ENCODE results near the gene QARS1. TPM values are rescaled to one million over a fixed set of nuclear protein-coding genes. Genes with fewer than 3 reads are reported as not detected.
A peak's percentile ranks its signal among the peaks of the same experiment; 100 is the strongest.

Gene QARS1
- total RNA-seq, 2 experiments from 2014 or later: 249 to 286 TPM

DNA sequence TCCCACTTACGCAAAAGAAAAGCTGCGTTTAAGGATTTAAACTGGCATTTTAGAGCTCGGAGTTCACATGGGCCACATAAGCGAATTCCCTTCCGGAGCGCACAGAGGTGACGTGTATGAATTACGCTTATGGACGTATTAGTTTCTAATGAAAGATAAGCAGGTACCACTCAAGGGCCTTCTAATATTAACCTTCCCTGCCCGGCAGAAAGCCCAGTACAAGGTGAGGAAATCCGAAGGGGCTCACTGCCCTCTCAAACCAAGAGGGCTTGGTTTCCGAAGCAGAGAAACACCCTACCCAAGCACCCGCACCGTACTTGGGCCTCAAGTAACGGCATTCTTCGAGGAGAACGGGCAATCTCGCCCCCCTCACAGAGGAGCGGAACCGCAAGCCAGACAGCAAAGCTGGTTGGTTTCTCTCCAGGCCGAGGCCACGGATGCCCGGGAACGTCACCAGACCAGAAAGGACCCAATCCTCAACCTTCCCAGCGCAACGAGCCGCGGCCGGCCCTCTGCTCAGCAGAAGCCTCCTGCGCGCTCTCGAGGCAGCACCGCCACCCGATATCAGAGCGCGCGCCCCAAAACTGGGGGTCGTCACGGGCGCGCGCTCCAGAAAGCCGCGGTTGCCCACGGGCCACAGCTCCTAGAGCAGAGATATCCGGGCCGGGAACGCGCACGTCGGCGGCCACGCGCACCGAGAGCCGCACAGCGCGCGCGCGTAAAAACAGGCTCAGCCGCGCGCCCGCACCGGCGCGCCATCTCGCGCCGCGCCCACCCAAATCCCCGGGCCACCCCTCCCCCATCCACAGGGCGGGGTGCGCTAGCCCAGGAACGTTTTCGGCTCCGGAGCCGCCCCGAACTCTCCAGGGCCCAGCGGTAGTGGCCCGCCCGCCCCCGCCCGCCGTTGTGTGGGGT is 11.4 kb downstream of the QARS1 start:
- Mint-ChIP-seq H3K4me1 (ENCODE audit: low read depth) (peaks cover 40% of the 10 kb centered on the region), H3K27me3 (no peaks in the 10 kb centered on the region), H3K27ac (peak overlapping the region; percentile 95), H3K36me3 (peaks cover 23% of the 10 kb centered on the region), H3K9me3 (no peaks in the 10 kb centered on the region), H3K4me3 (peak overlapping the region; percentile 90)
- POLR2A ChIA-PET: interaction anchor here (0.5 to 3.5 kb wide), 20 partner anchors 10 to 377 kb away, joined by 3 to 37 read pairs (median 6); partner anchors contain the start of genes ARIH2, DAG1, IMPDH2 and IP6K2
- CTCF ChIA-PET: interaction anchor here (0.6 to 3.5 kb wide), 21 partner anchors 9 to 657 kb away, joined by 3 to 27 read pairs (median 5); partner anchors contain the start of genes IMPDH2, KLHDC8B, NCKIPSD and NDUFAF3
- peak; percentile 87 for DNase-seq
- intact Hi-C loops (cut with micrococcal nuclease): loop anchor here (1.0 to 10.0 kb wide), 6 partner anchors 64 to 376 kb away; partner anchors contain the start of genes IMPDH2, IP6K2, PRKAR2A and USP4

DNA sequence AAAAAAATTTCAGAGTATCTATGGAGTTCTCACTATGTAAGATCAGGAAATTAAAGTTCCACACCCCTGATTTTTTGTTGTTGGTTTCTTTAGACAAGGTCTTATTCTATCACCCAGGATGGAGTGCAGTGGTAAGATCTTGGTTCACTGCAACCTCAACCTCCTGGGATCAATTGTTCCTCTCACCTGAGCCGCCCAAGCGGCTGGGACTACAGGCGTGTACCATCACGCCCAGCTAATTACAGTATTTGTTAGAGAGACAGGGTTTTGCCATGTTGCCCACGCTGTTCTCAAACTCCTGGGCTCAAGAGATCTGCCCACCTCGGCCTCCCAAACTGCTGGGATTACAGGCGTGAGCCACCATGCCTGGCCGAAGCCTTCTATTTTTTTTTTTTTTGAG is 23.1 kb downstream of the QARS1 start:
- CTCF ChIA-PET: no interaction called here

DNA sequence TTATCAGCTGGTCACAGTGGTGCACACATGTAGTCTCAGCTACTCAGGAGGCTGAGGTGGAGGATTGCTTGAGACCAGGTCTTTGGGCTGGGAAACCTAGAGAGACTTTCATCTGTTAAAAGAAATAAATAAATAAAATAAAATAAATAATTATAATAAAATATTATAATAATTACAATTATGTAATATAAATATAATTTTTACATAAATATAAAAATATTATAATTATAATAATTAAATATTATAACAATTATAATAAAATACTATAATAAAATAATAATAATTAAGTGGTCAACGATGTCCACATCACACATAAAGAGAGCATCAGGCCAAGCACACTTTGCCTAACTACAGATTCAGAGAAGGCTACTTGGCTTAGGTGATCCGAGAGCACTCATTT is 25.3 kb downstream of the QARS1 start:
- intact Hi-C loops (cut with micrococcal nuclease): no loop called here
- CTCF ChIA-PET: no interaction called here
- Mint-ChIP-seq H3K27me3 (no peaks in the 10 kb centered on the region), H3K36me3 (peaks cover 19% of the 10 kb centered on the region), H3K4me1 (ENCODE audit: low read depth) (peaks cover 7% of the 10 kb centered on the region), H3K9me3 (no peaks in the 10 kb centered on the region), H3K27ac (no peak overlapping the region), H3K4me3 (no peak overlapping the region)
- POLR2A ChIA-PET: no interaction called here
- DNase-seq: no peak

More for the DNA sequence above, 23.1 kb downstream of the QARS1 start:
- no peaks in the 10 kb centered on the region for H3K27me3 Mint-ChIP-seq
- H3K9me3 Mint-ChIP-seq: no peaks in the 10 kb centered on the region
- POLR2A ChIA-PET: no interaction called here
- no peak overlapping the region for H3K4me3 Mint-ChIP-seq
- intact Hi-C loops (cut with micrococcal nuclease): no loop called here
- peaks cover 7% of the 10 kb centered on the region for H3K4me1 Mint-ChIP-seq (ENCODE audit: low read depth)
- peaks cover 11% of the 10 kb centered on the region for H3K36me3 Mint-ChIP-seq
- no peak overlapping the region for H3K27ac Mint-ChIP-seq
- DNase-seq: no peak

DNA sequence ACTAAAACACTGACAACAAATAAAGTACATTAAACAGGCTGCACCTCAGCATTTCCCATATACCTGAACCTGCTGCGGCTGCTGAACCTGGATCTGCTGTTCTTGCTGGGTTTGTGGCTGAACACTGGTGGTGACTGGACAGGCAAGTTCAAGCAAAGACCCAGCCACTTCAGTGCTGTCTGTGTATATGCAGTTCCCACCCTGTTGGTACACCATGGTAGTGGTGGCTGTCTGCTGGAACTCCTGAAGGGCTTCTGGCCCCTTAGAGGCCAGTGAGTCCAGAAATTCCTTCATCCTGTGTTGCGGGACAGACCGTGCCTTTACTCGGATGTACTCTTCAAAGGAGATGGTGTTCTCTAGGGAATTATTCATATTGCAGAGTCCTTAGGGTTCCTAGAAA is 27.9 kb downstream of the QARS1 start:
- Mint-ChIP-seq H3K4me3 (no peak overlapping the region), H3K9me3 (no peaks in the 10 kb centered on the region), H3K27me3 (no peaks in the 10 kb centered on the region), H3K27ac (no peak overlapping the region), H3K36me3 (peaks cover 36% of the 10 kb centered on the region), H3K4me1 (ENCODE audit: low read depth) (peaks cover 7% of the 10 kb centered on the region)
- intact Hi-C loops (cut with micrococcal nuclease): no loop called here
- no peak for DNase-seq
- ChIA-PET CTCF (no interaction called here), POLR2A (no interaction called here)

DNA sequence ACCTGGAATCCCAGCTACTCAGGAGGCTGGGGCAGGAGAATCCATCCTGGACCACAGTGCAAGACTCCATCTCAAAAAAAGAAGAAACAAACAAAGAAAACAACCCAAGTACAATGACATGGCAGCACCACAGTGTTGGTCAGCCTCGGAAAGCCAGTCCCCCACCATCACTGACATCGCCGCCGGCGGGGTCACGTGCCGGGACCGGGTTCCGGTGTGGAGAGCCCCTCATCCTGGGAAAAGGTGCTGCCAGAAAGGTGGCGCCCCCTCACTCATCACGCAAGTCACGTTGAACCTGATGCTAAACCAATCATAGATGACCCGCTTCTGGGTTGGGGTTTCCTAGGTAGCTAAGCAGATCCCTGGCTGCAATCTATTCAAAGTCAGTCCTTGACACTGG is 28.4 kb downstream of the QARS1 start:
- ChIA-PET CTCF (no interaction called here), POLR2A (no interaction called here)
- H3K9me3 Mint-ChIP-seq: no peaks in the 10 kb centered on the region
- no peaks in the 10 kb centered on the region for H3K27me3 Mint-ChIP-seq
- DNase-seq: no peak
- no peak overlapping the region for H3K27ac Mint-ChIP-seq
- H3K36me3 Mint-ChIP-seq: peaks cover 40% of the 10 kb centered on the region
- intact Hi-C loops (cut with micrococcal nuclease): no loop called here
- peaks cover 7% of the 10 kb centered on the region for H3K4me1 Mint-ChIP-seq (ENCODE audit: low read depth)
- no peak overlapping the region for H3K4me3 Mint-ChIP-seq

DNA sequence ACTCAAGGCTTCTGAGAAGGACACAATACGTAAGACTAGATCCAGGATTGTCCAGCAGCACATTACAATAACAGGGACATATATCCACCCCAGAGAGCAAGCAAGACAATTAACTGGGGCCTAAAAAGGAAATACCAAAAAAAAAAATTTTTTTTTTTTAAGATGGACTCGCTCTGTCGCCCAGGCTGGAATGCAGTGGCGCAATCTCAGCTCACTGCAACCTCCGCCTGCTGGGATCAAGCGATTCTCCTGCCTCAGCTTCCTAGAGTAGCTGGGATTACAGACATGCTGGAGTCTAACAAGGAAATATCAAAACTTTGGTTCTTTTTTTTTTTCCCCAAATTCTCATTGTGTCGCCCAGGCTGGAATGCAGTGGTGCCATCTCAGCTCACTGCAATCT is 46.5 kb downstream of the QARS1 start:
- Mint-ChIP-seq H3K4me3 (no peak overlapping the region), H3K27ac (no peak overlapping the region), H3K36me3 (peaks cover 24% of the 10 kb centered on the region), H3K9me3 (no peaks in the 10 kb centered on the region), H3K27me3 (no peaks in the 10 kb centered on the region), H3K4me1 (ENCODE audit: low read depth) (peaks cover 2% of the 10 kb centered on the region)
- no peak for DNase-seq
- CTCF ChIA-PET: no interaction called here
- POLR2A ChIA-PET: interaction anchor here (0.6 kb wide), 1 partner anchor 17 kb away, joined by 3 read pairs; no protein-coding TSS in a partner anchor
- intact Hi-C loops (cut with micrococcal nuclease): no loop called here

DNA sequence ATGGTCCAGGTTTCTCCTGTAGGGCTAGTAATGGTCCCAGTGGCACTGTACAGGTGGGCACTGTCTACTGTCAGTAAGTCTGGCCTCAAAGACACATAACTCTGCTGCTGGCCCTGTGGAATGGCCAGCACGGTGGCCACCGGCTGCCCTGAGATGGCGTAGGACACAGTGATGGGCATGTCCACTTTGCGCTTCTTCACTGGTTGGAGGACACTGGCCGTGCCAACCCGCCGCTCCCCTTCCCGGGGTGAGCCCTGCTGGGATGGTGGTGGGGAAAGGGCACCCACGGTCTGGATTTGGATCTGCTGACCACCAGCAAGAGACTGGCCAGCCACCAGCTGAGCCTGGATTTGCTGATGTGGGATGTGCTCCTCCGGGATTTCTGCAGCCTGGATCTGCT is 47.3 kb downstream of the QARS1 start:
- intact Hi-C loops (cut with micrococcal nuclease): no loop called here
- Mint-ChIP-seq H3K27ac (no peak overlapping the region), H3K36me3 (peaks cover 27% of the 10 kb centered on the region), H3K9me3 (no peaks in the 10 kb centered on the region), H3K4me3 (no peak overlapping the region), H3K27me3 (no peaks in the 10 kb centered on the region), H3K4me1 (ENCODE audit: low read depth) (peaks cover 2% of the 10 kb centered on the region)
- no peak for DNase-seq
- CTCF ChIA-PET: no interaction called here
- POLR2A ChIA-PET: no interaction called here

DNA sequence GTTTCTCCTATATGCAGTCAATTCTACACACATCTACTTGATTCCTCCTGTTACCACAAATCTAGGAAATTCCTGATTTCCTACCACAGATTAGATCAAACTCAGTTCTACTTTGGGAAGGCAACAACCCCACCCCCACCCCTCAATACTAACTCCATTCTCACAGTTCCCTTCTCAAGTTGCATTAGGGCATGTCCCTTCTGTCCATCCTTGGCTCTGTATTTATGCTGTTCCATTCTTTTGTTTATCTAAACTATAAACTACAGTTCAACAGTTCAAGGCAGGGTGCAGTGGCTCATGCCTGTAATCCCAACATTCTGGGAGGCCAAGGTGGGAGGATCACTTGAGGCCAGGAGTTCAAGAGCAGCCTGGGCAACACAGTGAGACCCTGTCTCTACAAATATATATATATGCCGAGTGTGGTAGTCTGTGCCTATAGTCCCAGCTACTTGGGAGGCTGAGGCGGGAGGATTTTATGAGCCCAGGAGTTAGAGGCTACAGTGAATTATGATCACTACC is 50.2 kb downstream of the QARS1 start:
- no peak overlapping the region for H3K27ac Mint-ChIP-seq

DNA sequence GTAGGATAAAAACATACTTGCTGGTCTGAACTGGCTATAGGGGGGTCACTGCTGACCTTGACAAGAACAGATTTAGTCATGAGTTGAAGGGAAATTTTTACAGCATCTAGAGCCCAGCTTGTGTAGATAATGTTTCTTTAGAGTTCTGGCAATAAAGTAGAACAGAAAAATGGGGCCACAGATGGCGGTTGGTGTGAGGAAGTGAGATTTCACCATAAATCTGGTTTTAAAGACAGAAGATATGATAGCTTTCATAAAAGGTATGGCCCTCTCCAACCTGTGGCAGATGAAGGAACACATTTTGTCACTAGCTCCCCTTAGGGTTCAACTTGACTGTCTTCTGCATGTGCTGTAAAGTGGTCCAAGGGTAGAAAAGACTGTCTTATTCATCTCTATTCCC is 51.0 kb downstream of the QARS1 start:
- H3K4me3 Mint-ChIP-seq: no peak overlapping the region
- H3K27me3 Mint-ChIP-seq: no peaks in the 10 kb centered on the region
- no peaks in the 10 kb centered on the region for H3K9me3 Mint-ChIP-seq
- peaks cover 34% of the 10 kb centered on the region for H3K36me3 Mint-ChIP-seq
- ChIA-PET POLR2A (interaction anchor here (0.6 kb wide), 1 partner anchor 36 kb away, joined by 4 read pairs; no protein-coding TSS in a partner anchor), CTCF (no interaction called here)
- DNase-seq: no peak
- H3K4me1 Mint-ChIP-seq (ENCODE audit: low read depth): no peaks in the 10 kb centered on the region
- H3K27ac Mint-ChIP-seq: no peak overlapping the region
- intact Hi-C loops (cut with micrococcal nuclease): no loop called here

More for the DNA sequence above, 50.2 kb downstream of the QARS1 start:
- POLR2A ChIA-PET: no interaction called here
- Mint-ChIP-seq H3K4me1 (ENCODE audit: low read depth) (no peaks in the 10 kb centered on the region), H3K36me3 (peaks cover 34% of the 10 kb centered on the region), H3K4me3 (no peak overlapping the region), H3K9me3 (no peaks in the 10 kb centered on the region), H3K27me3 (no peaks in the 10 kb centered on the region)
- intact Hi-C loops (cut with micrococcal nuclease): no loop called here
- DNase-seq: no peak
- CTCF ChIA-PET: no interaction called here

Small RNA genes within 50 kb of the gene (microRNA-seq; reads per million reads assigned to microRNA genes)
- not detected for gene MIR6890 (ENCODE audit: borderline microRNAs expressed, borderline number of aligned reads, borderline replicate concordance)

Other genes starting within 250 kb of the QARS1 start
- gene SLC25A20, start 205.9 kb downstream of the QARS1 start, total RNA-seq: 10 to 100 TPM; 16.7 to 18.2 TPM
- gene ARIH2, start 185.9 kb downstream of the QARS1 start, total RNA-seq: 100 to 1,000 TPM; 109 to 130 TPM
- gene P4HTM, start 114.5 kb downstream of the QARS1 start, total RNA-seq: 10 to 100 TPM; 32.7 to 32.8 TPM
- 100 to 1,000 TPM; 139 to 144 TPM for gene WDR6, start 97.4 kb downstream of the QARS1 start, total RNA-seq
- 10 to 100 TPM; 26.2 to 26.5 TPM for gene DALRD3, start 86.2 kb downstream of the QARS1 start, total RNA-seq
- gene NDUFAF3, start 82.6 kb downstream of the QARS1 start, total RNA-seq: 100 to 1,000 TPM; 101 to 106 TPM
- 100 to 1,000 TPM; 430 to 454 TPM for gene IMPDH2, start 75.4 kb downstream of the QARS1 start, total RNA-seq
- gene QRICH1, start 10.7 kb downstream of the QARS1 start, total RNA-seq: 100 to 1,000 TPM; 124 to 128 TPM
- gene USP19, start 16.1 kb upstream of the QARS1 start, total RNA-seq: 10 to 100 TPM; 44.1 to 45.3 TPM
- not detected for gene LAMB2, start 28.3 kb upstream of the QARS1 start, total RNA-seq
- gene CCDC71, start 61.6 kb upstream of the QARS1 start, total RNA-seq: 10 to 100 TPM; 18.8 to 19.7 TPM
- gene KLHDC8B, start 66.8 kb upstream of the QARS1 start, total RNA-seq: 1 to 10 TPM; 1.8 to 2.9 TPM
- gene C3orf62, start 172.5 kb upstream of the QARS1 start, total RNA-seq: 1 to 10 TPM; 2.8 to 3.0 TPM
- 10 to 100 TPM; 79.4 to 79.7 TPM for gene USP4, start 235.3 kb upstream of the QARS1 start, total RNA-seq